Activated CD4-positive, alpha-beta memory T cell treated with anti-CD3 and anti-CD28 coated beads, Interleukin-2, amount 10 ng/mL, durations not matched to agents 7 days and 5 days (primary cell): Measurements from ENCODE around the gene KRT26. TPM values are rescaled to one million over a fixed set of nuclear protein-coding genes. Genes with fewer than 3 reads are reported as not detected.

Experiments used
- CTCF ChIA-PET: fragments of 350-600 bp; sonication (Branson Sonifier 250); formaldehyde crosslinking; loops from one replicate; lab custom pipeline; 2021; ENCODE audit warnings: antibody characterized with exemption, inconsistent platforms; lab: Charles Lee
- POLR2A ChIA-PET: fragments of 350-600 bp; sonication (Branson Sonifier 250); formaldehyde crosslinking; loops from one replicate; lab custom pipeline; 2021; ENCODE audit warnings: antibody characterized with exemption; lab: Charles Lee
- DNase-seq: peaks from one replicate; pipeline ENCODE4 v3.0.0-alpha.2; 2020
- H3K27ac Mint-ChIP-seq: one replicate; pipeline ENCODE4 v1.8.0; 2021; ENCODE audit warnings: mild to moderate bottlenecking, mixed read lengths
- H3K27me3 Mint-ChIP-seq: one replicate; pipeline ENCODE4 v1.8.0; 2021; ENCODE audit warnings: mixed read lengths
- H3K36me3 Mint-ChIP-seq: one replicate; pipeline ENCODE4 v1.8.0; 2021; ENCODE audit warnings: low read depth, mixed read lengths
- H3K4me1 Mint-ChIP-seq: one replicate; pipeline ENCODE4 v1.8.0; 2021; ENCODE audit warnings: mixed read lengths
- H3K4me3 Mint-ChIP-seq: one replicate; pipeline ENCODE4 v1.8.0; 2021; ENCODE audit warnings: mild to moderate bottlenecking, mixed read lengths
- H3K9me3 Mint-ChIP-seq: one replicate; pipeline ENCODE4 v1.8.0; 2021; ENCODE audit warnings: mixed read lengths
- total RNA-seq, 2 experiments: library from RNA; stranded (reverse); gene quantifications; one replicate each; pipeline ENCODE4 v1.2.3, GENCODE V29; 2021

KRT26 gene
- total RNA-seq, 2 experiments from 2014 or later, result not detected

DNA sequence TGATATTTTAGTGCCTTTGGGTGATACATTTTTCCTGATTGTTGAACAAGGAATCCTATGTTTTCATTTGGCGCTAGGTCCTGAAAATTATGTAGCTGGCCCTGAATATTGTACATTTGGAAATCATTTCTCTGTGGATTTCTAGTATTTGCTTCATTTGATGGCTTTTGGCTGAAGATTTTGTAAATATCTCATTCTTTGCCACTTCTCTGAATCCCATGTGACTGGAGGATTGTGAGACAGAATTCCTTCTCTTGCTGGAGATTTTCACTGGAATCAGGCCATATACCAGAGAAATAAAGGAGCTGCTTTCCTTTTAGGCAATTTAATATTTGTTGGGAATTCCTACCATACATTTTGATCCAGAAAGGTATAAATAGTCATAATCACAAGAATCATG, 19.1 kb upstream of the KRT26 start:
- Mint-ChIP-seq H3K36me3 (no peaks in the 10 kb centered on the region), H3K9me3 (no peaks in the 10 kb centered on the region), H3K4me1 (no peaks in the 10 kb centered on the region), H3K27me3 (peaks cover 30% of the 10 kb centered on the region), H3K27ac (no peak overlapping the region), H3K4me3 (no peak overlapping the region)
- DNase-seq, result no peak
- ChIA-PET CTCF (no interaction called here), POLR2A (no interaction called here)

DNA sequence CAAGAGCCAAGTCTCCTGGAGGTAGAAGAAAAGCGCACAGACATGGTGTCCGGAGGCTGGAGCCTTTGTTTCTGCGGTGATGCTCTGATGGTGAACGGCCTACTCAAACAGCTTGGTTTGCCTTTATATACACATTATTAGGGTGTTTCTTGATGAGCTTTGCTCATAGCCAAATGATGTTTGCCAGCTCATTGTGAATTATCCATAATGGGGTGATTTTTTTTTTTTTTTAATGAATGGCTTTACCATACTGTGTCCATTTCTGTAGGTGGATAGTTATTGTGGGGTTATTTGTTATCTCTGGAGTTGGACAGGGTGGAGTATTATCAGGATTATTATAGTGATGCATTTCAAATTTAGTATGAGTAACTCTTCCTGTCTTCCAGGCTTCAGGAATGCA, 10.4 kb upstream of the KRT26 start, which contains the start of gene KRT27:
TSS of gene KRT27 (minus strand) at position 101 of the 400 bp plus-strand sequence. CDS start at position 44, 57 bp downstream.
- H3K4me1 Mint-ChIP-seq, result no peaks in the 10 kb centered on the region
- ChIA-PET POLR2A (no interaction called here), CTCF (no interaction called here)
- no peaks in the 10 kb centered on the region for H3K36me3 Mint-ChIP-seq
- DNase-seq, result no peak
- no peak within 1 kb of the TSS for H3K4me3 Mint-ChIP-seq
- no peak within 1 kb of the TSS for H3K27ac Mint-ChIP-seq
- peaks cover 49% of the 10 kb centered on the region for H3K27me3 Mint-ChIP-seq
- H3K9me3 Mint-ChIP-seq, result no peaks in the 10 kb centered on the region

DNA sequence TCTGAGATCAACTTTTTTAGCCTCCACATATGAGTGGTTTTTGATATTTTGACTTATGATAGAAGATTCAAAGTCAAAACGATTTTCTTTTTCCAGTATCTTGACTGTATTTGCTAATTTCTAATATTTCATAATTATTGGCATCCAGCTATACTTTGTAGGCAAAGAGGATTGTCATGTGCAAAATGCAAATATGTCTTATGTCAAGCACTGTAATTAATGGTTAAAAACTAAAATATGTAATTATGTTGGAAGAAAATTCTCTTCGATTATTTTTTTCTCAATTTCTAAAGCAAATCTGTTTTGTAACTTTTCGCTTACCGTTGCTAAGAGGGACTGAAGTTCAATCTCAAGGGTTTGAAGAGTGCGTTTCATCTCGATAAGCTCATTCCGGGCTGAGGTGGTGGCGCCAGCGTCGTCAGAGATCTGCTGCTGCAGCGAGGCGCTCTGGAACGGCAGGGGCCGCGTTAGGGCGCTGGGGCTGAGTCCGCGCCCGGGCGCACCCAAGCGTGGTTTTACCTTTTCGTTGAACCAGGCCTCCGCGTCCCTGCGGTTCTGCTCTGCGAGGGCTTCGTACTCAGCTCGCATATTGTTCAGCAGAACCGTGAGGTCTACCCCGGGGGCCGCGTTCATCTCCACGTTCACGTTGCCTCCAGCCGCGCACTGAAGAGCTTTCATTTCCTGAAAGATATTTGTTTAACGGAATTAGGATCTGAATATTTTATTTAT, 7.3 kb upstream of the KRT26 start:
- Mint-ChIP-seq H3K4me3 (no peak overlapping the region), H3K36me3 (no peaks in the 10 kb centered on the region), H3K4me1 (no peaks in the 10 kb centered on the region), H3K27ac (no peak overlapping the region), H3K9me3 (no peaks in the 10 kb centered on the region), H3K27me3 (peaks cover 58% of the 10 kb centered on the region)
- POLR2A ChIA-PET, result no interaction called here
- DNase-seq, result no peak
- CTCF ChIA-PET, result no interaction called here

DNA sequence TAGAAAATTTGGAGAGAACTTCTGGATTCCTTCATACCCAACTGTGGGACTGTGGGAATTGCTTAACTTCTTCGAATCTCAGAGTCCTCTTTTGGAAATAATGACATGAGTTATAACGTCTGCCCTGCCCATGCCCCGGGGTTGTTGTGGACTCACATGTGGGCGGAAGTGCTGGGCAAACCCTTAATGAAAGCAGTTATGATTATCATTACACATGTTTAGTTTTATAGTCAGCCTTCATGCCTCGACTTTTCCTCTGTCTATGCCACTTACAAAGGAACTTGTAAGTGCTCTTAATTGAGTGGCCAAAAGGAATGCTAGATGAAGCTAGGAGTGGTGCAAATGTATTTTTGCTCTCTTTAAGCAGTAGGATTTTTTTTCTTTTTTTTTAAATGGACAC, 6.5 kb upstream of the KRT26 start:
- H3K27ac Mint-ChIP-seq, result no peak overlapping the region
- H3K4me3 Mint-ChIP-seq, result no peak overlapping the region
- H3K27me3 Mint-ChIP-seq, result peaks cover 57% of the 10 kb centered on the region
- no peaks in the 10 kb centered on the region for H3K36me3 Mint-ChIP-seq
- no peaks in the 10 kb centered on the region for H3K4me1 Mint-ChIP-seq
- H3K9me3 Mint-ChIP-seq, result no peaks in the 10 kb centered on the region
- ChIA-PET CTCF (no interaction called here), POLR2A (no interaction called here)
- DNase-seq, result no peak

DNA sequence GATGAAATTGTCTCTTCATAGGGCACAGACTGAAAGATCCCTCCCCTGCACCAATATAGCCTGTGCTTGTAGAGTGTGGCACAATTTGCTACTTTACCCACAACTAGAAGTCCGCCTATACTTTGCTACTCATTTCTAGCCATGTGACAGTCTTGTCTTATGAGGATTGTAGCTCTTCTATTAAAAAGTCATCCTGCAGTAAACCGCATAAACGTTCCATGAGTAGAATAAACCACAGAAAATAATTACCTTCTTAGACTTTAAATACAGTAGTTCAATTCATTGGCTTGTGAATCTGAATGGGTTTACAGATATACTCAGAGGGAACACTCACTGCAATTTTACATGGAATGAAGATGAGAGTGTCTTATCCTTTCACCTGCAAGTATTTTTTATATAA, 6.0 kb upstream of the KRT26 start:
- H3K4me3 Mint-ChIP-seq, result no peak overlapping the region
- peaks cover 54% of the 10 kb centered on the region for H3K27me3 Mint-ChIP-seq
- H3K4me1 Mint-ChIP-seq, result no peaks in the 10 kb centered on the region
- no peaks in the 10 kb centered on the region for H3K9me3 Mint-ChIP-seq
- no peaks in the 10 kb centered on the region for H3K36me3 Mint-ChIP-seq
- no peak for DNase-seq
- ChIA-PET CTCF (no interaction called here), POLR2A (no interaction called here)
- H3K27ac Mint-ChIP-seq, result no peak overlapping the region

DNA sequence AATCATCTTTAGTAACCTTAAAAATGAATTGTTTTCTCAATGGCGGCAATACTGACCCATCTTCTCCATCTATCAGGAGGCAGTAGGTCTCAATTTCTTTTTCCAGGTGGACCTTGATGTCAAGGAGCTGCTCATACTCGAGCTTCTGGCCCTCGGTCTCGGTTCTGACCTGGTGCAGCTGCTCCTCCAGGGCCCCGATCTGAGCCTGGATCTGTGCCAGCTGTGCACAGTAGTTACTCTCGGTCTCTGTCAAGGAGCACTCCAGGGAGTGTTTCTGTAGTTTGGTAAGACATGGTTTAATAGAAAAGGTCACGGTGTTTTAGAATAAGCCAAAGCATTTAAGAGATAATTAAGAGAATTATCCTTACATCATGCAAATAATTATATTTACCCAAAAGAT, 5.5 kb upstream of the KRT26 start:
- H3K9me3 Mint-ChIP-seq, result no peaks in the 10 kb centered on the region
- POLR2A ChIA-PET, result no interaction called here
- H3K36me3 Mint-ChIP-seq, result no peaks in the 10 kb centered on the region
- H3K27me3 Mint-ChIP-seq, result peaks cover 55% of the 10 kb centered on the region
- no peaks in the 10 kb centered on the region for H3K4me1 Mint-ChIP-seq
- H3K4me3 Mint-ChIP-seq, result no peak overlapping the region
- CTCF ChIA-PET, result no interaction called here
- DNase-seq, result no peak
- no peak overlapping the region for H3K27ac Mint-ChIP-seq

DNA sequence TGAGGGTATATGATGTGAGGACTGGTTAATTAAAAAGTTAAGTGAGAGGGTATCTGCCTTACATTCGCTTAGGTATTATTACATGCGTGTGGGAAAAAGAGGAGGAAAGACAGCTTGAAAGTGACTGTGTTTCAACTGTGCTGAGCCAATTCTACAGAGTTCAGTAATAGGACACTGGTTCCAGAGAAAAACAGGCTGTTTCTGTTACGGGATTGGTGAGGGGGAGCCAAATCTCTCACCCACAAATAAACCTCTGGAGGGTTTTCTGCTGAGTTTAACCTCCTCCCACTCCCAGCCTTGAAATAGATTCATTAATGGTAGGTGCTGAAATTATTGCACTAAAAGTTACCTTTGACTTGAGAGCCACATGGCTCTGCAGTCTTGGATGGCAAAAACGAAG, 3.9 kb upstream of the KRT26 start:
- CTCF ChIA-PET, result no interaction called here
- H3K4me3 Mint-ChIP-seq, result no peak overlapping the region
- H3K36me3 Mint-ChIP-seq, result no peaks in the 10 kb centered on the region
- DNase-seq, result no peak
- peaks cover 58% of the 10 kb centered on the region for H3K27me3 Mint-ChIP-seq
- POLR2A ChIA-PET, result interaction anchor here (1.1 kb wide), 1 partner anchor 129 kb away, joined by 3 read pairs; no protein-coding TSS in a partner anchor
- no peaks in the 10 kb centered on the region for H3K4me1 Mint-ChIP-seq
- H3K9me3 Mint-ChIP-seq, result no peaks in the 10 kb centered on the region
- no peak overlapping the region for H3K27ac Mint-ChIP-seq

DNA sequence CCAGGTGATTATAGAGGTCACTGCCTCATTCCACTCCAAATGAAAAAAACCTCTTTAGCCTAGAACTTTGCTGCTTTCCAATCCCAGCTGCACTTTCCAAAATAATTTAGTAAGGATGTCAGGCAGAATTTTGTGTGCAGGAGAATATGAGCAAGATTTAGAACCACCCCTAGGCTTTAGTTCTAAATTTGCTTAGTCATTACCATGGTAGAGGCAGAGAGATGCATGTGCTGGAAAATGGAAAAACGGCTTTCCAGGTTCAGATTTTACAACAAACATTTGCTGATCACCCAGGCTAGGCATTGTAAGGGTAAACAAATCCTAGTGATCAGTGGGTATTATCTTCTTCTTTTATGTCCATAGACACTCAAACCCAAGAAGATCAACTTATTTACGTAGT, 6.3 kb downstream of the KRT26 start:
- POLR2A ChIA-PET, result no interaction called here
- H3K4me3 Mint-ChIP-seq, result no peak overlapping the region
- H3K27me3 Mint-ChIP-seq, result peaks cover 25% of the 10 kb centered on the region
- CTCF ChIA-PET, result no interaction called here
- no peaks in the 10 kb centered on the region for H3K36me3 Mint-ChIP-seq
- no peaks in the 10 kb centered on the region for H3K4me1 Mint-ChIP-seq
- peaks cover 11% of the 10 kb centered on the region for H3K9me3 Mint-ChIP-seq
- no peak for DNase-seq
- H3K27ac Mint-ChIP-seq, result no peak overlapping the region

DNA sequence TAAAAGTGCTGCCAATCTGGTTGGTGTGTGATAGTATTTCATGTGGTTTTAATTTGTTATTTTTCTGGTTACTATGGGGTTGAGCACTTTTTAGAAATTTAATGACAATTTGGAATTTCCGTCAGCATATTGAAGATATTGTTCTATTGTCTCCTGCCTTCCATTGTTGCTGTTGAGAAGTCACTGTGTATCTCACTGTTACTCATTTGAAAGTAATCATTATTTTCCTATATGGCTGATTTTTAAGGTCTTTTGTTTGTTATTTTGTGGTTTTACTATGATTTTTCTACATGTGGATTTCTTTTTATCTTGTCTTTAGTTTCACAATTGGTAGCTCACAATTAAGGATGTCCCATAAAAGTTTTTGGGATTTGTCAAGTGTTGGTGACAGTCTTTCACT, 8.2 kb downstream of the KRT26 start:
- Mint-ChIP-seq H3K4me3 (no peak overlapping the region), H3K4me1 (no peaks in the 10 kb centered on the region), H3K9me3 (peaks cover 23% of the 10 kb centered on the region), H3K27me3 (peaks cover 35% of the 10 kb centered on the region), H3K27ac (no peak overlapping the region), H3K36me3 (no peaks in the 10 kb centered on the region)
- POLR2A ChIA-PET, result no interaction called here
- no peak for DNase-seq
- CTCF ChIA-PET, result no interaction called here

DNA sequence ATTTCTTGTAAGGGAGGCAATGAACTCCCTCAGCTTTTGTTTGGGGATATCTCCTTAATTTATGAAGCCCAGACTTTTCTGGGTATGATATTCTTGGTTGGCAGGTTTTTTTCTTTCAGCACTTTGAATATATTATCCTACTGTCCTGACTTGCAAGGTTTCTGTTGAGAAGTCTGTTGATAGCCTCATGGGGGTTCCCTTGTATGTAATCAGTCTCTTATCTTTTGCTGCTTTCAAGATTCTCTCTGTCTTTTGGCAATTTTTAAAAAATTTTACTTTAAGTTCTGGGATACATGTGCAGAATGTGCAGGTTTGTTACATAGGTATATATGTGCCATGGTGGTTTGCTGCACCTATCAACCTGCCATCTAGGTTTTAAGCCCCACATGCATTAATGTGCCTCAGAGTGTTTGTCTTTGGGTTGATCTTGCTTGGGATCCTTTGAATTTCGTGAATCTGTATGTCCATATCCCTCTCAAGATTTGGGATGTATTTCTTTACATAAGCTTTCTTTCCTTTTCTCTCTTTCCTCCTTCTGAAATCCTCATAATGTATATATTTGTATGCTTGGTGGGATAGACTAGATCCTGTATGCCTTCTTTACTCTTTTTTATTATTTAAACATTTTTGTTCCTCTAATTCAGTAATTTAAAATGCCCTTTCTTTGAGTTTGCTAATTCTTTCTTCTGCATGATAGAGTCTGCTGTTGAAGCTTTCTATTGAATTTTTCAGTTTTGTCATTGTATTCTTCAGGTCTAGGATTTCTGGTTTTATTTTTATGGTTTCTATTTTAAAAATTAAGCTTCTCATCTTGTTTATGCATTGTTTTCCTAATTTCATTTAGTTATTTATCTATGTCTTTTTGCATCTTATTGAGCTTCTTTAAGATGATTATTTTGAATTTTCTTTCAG, 11.6 kb downstream of the KRT26 start:
- no peak for DNase-seq
- H3K27ac Mint-ChIP-seq, result no peak overlapping the region
- CTCF ChIA-PET, result no interaction called here
- POLR2A ChIA-PET, result no interaction called here
- H3K36me3 Mint-ChIP-seq, result no peaks in the 10 kb centered on the region
- H3K27me3 Mint-ChIP-seq, result peaks cover 40% of the 10 kb centered on the region
- no peak overlapping the region for H3K4me3 Mint-ChIP-seq
- no peaks in the 10 kb centered on the region for H3K4me1 Mint-ChIP-seq
- peaks cover 23% of the 10 kb centered on the region for H3K9me3 Mint-ChIP-seq

DNA sequence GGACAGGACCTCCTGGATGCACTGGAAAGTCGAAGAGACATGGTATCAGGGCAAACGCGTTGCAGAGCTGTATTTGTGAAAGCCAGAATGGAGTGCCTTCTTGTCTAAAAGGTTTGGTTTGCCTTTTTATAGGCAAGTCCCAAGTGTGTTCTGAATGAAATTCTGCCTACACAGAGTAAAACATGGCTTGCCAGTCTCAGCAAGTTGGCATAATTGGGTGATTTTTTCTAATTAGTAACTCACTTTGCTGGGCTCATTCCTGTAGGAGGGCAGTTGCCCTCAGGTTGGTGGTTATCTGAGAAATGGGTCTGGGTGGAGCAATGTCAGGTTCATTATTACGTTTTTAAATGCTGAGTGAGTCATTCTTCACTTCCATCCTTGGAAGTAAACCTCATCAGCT, 16.8 kb downstream of the KRT26 start, which contains the start of gene KRT25:
TSS of gene KRT25 (minus strand) at position 101 of the 400 bp plus-strand sequence. CDS start at position 41, 60 bp downstream.
- CTCF ChIA-PET, result no interaction called here
- Mint-ChIP-seq H3K9me3 (peaks cover 8% of the 10 kb centered on the region), H3K27ac (no peak within 1 kb of the TSS), H3K4me1 (no peaks in the 10 kb centered on the region), H3K27me3 (peaks cover 37% of the 10 kb centered on the region), H3K36me3 (no peaks in the 10 kb centered on the region), H3K4me3 (no peak within 1 kb of the TSS)
- POLR2A ChIA-PET, result no interaction called here
- no peak for DNase-seq

DNA sequence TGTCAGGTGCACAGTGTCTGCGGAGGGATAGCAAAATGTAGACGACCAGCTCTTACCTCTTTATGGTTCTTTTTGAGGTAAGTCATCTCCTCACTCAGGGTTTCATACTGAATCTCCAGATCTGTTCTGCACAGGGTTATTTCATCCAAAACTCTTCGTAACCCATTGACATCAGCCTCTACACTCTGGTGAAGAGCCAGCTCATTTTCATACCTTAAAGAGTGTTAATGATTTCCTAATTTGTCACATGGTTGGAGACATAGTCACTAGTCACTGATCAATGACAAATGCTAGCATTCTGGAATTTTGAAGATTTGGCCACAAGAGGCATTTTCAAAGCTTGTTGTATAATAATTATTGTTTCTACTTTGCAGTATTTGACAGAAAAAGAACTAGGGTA, 18.2 kb downstream of the KRT26 start:
- no peaks in the 10 kb centered on the region for H3K9me3 Mint-ChIP-seq
- peaks cover 31% of the 10 kb centered on the region for H3K27me3 Mint-ChIP-seq
- ChIA-PET CTCF (no interaction called here), POLR2A (no interaction called here)
- no peaks in the 10 kb centered on the region for H3K36me3 Mint-ChIP-seq
- H3K27ac Mint-ChIP-seq, result no peak overlapping the region
- H3K4me3 Mint-ChIP-seq, result no peak overlapping the region
- no peaks in the 10 kb centered on the region for H3K4me1 Mint-ChIP-seq
- DNase-seq, result no peak

DNA sequence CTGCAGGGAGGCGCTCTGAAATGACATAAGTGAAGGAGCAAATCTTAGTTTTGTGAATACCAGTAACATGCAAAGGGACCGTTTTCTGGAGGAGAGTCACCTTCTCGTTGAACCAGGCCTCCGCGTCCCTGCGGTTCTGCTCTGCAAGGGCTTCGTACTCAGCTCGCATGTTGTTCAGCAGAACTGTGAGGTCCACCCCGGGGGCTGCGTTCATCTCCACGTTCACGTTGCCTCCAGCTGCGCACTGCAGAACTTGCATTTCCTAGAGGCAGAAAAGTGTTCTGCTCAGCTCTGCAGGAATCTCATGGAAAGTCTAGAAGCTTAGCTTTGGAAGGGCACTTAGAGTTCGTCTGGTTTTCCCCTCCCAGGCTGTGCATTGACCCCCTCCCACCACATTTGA, 20.9 kb downstream of the KRT26 start:
- Mint-ChIP-seq H3K4me1 (no peaks in the 10 kb centered on the region), H3K9me3 (peaks cover 3% of the 10 kb centered on the region), H3K27ac (no peak overlapping the region), H3K4me3 (no peak overlapping the region), H3K36me3 (no peaks in the 10 kb centered on the region), H3K27me3 (peaks cover 38% of the 10 kb centered on the region)
- ChIA-PET CTCF (no interaction called here), POLR2A (no interaction called here)
- DNase-seq, result no peak
